OCI-LY3 (cell line): ENCODE results near the gene FOXJ3.

Source experiments
- CTCF ChIP-seq: fragments of 200-600, 300-600 bp; sonication (generic); IDR thresholded peaks from 2 replicates; pipeline ENCODE4 v1.5.1; 2014; ENCODE audit warnings: antibody characterized with exemption, low read length, low read depth
- EZH2phosphoT487 ChIP-seq: fragments of 200-600 bp; shearing (Covaris generic); IDR thresholded peaks from 2 replicates; pipeline ENCODE4 v1.6.1; 2018; ENCODE audit warnings: antibody characterized with exemption, mixed run types, low read depth

- no peak for TF ChIP-seq CTCF
- no peak for TF ChIP-seq EZH2phosphoT487
Observed at GRCh38 chr1:42320708-42321107, 14.3 kb downstream of the FOXJ3 start.
